Posterior vena cava (tissue), 2 donors: ENCODE results near the gene DLX2. TPM values are rescaled to one million over a fixed set of nuclear protein-coding genes. Genes with fewer than 3 reads are reported as not detected.
"Not testable (repeated sequence)": the region's sequence is repeated elsewhere in the genome, so short reads cannot be mapped to it uniquely, and the experiment has no call there.

Experiments used
- DNase-seq: peaks from one replicate; pipeline ENCODE4 v3.0.0-alpha.2; 2020; ENCODE audit warnings: low spot score
- intact Hi-C, 2 donors: fragments of 100-400 bp; cut with DNase I; formaldehyde crosslinking; loops; one replicate each; pipeline versions ENCODE4 v1.14.1 to v1.14.2; 2022 to 2023
- long read RNA-seq, 2 donors: library from polyadenylated mRNA; unstranded; transcript quantifications; one replicate each; pipeline ENCODE4 v2.0.0, GENCODE V29; 2020 to 2021
- total RNA-seq, 2 donors: library from RNA; stranded (reverse); fragmentation: NEBNext Ultra II Directional; extraction: Animal tissue kit (Norgen Biotek cat#: 25700); gene quantifications; one replicate each; pipeline ENCODE4 v1.2.1, GENCODE V29; 2021
- donor health status: DM: yes; HTN: yes; CAD: no.
- donor health status: DM: yes; HTN: yes; CAD: no.

The DLX2 gene
- total RNA-seq, result not detected
- long read RNA-seq, donor 1, result 0 reads
- long read RNA-seq, donor 2, result 0 reads

DNA sequence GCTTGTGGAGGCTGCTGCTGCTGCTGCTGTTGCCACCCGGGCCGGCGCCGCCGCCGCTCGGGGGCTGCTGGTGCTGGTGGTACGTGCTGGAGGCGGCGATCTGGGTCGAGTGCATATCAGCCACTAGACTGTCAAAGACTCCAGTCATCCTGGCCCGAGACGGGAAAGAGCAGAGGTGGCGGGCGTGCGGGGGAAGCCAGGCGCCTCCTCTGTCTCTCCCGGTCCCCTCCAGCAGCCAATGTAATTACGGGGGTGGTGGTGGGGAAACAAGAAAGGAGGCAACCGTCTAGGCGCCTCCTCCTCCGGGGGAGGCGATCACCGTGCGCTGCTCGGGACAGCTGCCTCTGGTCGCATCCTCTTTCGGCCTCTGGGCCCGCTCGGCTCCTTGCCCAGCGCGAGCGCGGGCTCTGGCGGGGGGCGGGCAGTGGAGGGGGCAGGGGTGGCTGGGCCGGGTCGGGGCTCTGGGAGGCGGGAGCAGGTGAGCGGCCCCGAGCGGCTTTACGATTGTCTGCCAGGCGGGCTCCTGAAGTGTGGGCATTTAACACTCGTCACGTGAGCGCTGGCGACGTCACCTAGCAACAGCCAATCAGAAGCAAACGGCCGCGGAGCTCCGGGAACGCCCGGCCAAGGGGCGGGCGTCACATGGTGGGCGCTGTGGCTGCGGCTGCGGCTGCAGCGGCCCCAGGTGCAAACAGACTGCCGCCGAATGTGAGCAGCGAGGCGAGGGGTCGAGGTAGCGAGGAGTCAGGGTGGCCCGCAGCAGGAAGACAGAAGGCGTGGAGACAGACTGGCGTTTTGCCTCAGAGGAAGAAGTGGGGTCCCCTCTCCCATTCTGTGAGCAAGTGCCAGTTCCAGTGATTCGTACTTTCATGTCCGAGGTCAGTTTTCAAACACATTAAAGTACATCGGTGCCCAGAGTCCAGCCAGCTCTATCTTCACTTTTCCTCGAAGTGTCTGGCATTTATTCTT is at the start of gene DLX2:
Gene DLX2, minus strand, starts transcription at position 510 of the 969 bp plus-strand sequence. Its CDS starts 362 bp downstream, at position 148.
- intact Hi-C loops, result no loop called here
- DNase-seq, result peak; percentile 93

DNA sequence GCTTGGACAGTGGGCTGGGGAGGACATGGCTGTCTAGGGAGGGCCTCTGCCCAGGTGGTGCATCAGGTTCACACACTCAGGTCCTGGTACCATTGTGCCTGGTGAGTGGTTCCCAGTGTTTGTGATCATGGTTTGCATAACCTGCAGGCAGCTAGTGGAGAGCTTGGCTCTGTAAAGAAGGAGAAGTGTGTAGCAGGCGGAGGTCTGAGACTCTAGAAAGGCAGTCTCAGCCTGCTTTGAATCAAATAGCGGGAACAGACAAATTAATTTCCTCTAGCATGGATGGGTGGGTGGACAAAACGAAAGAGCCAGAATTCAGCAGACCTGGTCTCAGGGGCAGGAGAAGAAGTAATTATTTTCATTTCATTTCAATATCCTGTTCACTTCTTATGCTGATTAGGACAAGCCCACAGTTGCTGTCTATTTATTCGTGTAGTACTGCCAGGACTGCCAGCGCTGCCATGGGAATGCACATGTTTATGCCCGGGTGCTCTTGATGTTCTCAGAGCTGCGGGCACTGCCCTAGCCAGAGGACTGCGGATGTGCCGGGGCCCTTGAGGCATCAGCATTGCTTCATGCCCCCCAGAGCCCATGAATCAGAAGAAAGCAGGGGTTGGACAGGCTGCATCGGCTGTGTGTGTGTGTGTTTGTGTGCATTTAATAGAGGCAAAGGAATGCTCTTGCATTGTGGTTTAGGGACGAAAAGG is 45.4 kb upstream of the DLX2 start:
- intact Hi-C loops, result no loop called here
- DNase-seq, result no peak

DNA sequence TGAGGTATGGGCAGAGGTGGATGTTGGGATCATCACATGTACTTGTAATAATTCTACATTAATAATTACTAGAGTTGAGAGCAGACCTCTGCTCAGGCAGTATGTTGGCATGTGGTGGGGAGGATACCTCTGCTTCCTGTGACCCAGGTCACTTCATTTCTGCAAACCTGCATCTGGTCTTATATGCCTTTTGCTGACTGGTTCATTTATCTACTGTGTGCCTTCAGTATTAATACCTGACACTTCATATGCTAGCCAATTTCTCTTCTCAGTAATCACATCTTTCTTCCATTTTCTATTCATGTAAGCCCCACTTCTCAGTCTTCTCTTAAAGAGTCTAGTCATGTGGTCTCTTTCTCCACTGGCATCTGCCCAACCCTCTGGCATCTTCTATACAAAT is 41.1 kb upstream of the DLX2 start:
- DNase-seq, result no peak
- intact Hi-C loops, result no loop called here

DNA sequence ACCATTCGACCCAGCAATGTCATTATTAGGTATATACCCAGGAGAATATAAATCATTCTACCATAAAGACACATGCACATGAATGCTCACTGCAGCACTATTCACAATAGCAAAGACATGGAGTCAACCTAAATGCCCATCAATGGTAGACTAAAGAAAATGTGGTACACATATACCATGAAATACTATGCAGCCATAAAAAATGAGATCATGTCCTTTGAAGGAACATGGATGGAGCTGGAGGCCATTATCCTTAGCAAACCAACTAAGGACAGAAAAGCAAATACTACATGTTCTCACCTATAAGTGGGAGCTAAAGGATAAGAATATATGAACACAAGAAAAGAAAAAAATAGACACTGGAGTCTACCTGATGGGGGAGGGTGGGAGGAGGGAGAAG is 36.0 kb upstream of the DLX2 start:
- intact Hi-C loops, DNase-seq: not testable (repeated sequence)

DNA sequence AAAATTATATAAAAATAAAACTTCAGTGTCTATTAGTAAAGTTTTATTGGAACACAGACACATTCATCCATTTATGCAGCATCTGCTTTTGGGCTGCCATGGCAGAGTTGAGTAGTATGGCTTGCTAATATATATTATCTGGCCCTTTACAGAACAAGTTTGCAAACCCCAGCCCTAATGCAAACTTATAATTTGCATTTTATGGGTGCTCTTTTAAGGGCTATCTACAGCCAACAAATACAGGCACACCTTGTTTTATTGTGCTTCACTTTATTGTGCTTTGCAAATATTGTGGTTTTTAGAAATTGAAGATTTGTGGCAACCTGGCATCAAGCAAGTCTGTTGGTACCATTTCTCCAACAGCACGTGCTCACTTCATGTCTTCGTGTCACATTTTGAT is 35.2 kb upstream of the DLX2 start:
- DNase-seq, result no peak
- intact Hi-C loops, result no loop called here

DNA sequence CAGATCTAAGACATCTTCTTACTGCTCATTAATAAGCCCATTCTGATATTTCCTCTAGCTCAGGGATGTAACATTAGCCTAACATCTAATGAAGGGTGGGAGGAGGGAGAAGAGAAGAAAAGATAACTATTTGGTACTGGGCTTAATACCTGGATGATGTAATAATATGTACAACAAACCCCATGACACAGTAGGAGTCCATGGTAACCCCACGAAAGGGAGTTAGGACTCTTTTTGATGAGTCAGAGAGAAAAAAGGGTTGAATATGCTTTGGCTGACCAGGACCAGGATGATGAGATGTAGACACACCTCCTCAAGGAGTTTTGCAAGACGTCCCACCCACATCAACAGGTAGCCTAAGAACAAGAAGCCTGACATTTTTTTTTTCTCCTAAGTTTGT is 34.4 kb upstream of the DLX2 start:
- no peak for DNase-seq
- intact Hi-C loops, result no loop called here

DNA sequence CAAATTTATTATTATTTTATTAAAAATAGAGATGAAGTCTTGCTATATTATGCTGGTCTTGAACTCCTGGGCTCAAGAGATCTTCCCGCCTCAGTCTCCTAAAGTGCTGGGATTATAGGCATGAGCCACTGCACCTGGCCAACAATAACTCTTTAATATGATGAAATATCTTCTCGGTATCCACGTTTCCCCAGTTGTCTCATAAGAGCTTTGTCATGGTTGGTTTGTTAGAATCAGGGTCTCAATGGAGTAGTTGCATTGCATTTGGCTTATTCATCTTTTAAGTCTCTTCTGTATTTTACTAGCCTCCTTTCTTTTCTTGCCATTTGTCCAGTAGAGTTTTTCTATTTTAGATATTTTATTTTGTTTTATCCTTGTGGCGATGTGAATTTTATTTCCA is 32.7 kb upstream of the DLX2 start:
- intact Hi-C loops, result no loop called here
- DNase-seq, result no peak

DNA sequence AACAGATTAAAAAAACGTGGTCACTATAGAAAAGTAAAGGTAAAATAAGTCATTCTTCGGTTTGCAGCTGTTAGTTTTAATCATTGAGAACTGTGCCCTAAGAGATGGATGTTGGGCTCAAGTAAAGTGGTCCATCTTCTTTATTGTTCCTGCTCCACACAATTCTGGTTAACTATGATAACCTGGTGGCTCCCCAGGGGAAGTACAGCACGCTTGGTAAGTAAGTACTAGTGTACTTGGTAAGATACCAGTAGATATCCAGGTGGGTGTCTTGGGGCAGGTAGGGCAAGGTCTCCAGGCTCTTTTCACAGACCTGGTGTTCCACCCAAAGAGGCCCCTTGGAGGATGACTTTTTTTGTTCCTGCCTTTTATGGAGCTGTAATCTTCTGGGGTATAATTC is 31.6 kb upstream of the DLX2 start:
- no peak for DNase-seq
- intact Hi-C loops, result no loop called here

DNA sequence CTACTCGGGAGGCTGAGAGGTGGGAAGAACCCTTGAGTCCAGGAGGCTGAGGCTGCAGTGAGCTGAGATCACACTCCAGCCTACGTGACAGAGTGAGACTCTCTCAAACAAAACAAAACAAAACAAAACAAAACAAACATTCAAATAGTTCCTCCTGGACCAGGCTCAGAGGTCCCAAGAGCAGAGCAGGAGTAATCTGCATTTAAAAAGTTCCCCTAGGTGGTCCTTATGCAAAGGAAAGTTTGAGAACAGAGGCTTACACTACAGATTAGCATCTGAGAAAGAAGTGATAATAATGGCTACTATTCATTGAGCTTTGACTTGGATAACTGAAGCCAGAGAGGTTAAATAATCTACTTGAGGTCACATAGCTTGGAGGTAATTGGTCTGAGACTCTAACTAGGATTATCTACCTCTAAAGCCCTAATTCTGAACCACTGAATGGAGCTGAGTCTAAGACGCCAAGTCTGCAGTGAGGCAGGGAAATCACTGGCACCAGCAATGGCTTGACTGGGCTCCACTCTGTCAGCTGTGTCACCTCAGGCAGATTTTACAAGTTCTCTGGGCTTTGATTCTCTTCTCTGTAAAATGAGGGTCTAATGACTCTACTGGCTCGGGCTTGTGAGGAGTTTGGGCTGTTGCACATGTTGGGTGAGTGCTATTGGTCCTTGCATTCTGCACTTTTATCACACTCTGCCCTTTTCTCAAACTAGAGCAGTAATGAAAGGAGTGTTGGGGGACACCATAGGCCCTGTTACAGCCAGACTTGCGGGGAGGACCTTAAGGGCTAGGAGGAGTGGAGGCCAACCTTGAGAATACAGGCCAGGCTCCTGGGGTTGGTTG is 29.2 kb upstream of the DLX2 start:
- DNase-seq, result no peak
- intact Hi-C loops, result no loop called here

DNA sequence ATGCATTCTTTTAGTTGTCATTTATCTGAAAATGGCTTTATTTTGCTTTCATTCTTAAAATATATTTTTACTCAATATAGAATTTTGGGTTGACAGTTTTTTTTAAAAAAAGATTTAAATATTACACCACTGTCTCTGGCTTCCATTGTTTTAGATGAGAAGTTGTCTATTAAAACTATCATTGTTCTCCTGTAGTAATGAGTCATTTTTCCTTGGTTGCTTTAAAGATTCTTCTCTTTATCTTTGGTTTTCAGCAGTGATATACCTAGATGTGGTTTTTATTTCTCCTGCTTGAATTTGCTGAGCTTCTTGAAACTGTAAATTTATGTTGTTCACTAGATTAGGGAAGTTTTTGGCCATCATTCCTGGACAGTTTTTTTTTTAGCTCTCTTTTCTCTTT is 26.7 kb upstream of the DLX2 start:
- intact Hi-C loops, result no loop called here
- no peak for DNase-seq

DNA sequence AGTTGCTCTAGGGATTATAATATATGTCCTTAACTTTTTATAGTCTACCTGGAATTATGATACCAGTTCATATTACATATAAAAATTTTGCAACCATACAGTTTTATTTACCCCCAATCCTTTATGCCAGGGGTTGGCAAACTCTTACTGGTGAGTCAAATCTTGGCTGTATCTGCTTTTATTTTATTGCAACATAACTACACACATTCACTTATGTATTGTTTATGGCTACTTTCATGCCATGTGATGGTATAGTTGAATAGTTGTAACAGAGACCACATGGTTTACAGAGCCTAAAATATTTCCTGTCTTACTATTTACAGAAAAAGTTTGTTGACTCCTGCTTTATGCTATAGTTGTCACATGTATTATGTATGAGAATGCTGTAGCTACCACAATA is 25.8 kb upstream of the DLX2 start:
- no peak for DNase-seq
- intact Hi-C loops, result no loop called here

DNA sequence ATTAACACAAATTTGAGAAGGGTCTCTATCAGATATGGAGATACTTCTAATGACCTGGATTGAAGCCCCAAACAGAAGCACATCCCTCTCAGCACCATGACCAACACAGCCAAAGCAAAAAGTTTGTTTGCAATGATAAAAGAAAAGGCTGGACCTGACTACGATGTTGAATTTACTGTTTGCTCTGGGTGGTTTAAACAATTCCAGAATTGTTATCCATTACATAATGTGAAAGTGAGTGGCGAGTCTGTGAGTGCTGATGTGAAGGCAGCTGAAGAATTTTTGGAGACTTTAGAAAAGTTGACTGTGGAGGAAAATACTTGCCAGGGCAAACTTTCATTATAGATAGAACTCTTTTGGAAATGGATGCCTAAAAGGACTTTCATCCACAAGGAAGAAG is 17.4 kb upstream of the DLX2 start:
- DNase-seq, result no peak

DNA sequence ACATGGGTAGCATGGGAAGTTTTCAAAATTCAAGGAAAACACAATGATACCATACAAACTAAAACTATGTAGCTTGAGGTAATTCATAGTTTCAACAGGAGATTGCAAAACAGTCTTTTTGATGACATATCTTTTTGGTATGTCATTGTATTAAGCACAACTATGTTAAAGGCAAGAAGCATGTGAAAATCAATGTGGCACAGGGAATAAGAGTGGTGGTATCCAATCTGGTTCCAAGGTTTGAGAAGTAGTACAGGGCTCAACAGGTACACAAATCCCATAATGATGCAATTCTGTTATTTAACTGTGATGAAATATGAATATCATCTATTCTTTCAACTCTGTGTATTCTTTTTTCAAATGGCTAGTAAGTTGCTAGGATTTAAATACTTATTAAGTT is 16.4 kb upstream of the DLX2 start:
- no peak for DNase-seq
- intact Hi-C loops, result no loop called here

More for the DNA sequence above, 17.4 kb upstream of the DLX2 start:
- intact Hi-C loops, result no loop called here

DNA sequence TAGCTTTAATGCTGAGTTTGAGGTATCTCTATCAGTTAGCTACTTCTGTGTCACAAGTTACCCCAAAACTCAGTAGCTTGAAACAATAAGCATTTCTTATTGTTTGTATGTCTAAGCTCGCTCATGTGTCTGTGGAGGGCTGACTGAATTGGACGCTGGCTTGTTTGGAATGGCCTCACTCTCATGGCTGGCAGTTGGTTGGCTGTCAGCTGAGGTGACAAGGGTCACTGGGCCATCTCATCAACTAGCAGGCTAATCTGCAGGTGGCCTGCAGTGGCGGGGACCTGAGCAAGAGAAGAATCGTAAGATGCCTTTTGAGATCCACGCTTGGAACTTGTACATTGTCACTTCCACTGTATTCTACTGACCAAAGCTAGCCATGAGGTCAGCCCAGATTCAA is 13.4 kb upstream of the DLX2 start:
- DNase-seq, result no peak
- intact Hi-C loops, result no loop called here

DNA sequence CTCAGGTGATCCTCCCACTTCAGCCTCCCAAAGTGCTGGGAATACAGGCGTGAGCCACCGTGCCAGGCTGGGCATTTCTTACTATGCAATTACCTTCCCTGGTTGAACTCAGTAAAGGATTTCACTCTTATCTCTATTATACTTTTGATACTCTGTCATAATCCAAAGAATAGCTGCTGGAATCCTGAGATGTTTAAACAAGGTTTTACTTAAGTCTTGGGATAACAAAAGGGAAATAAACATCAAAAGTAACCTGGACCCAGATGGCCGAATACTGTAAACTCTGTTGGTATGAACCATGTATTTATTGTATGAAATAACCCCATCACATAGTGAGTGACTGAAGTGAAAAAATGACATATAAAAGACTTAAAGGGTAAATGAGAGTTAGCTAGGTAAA is 11.9 kb upstream of the DLX2 start:
- intact Hi-C loops, result no loop called here
- DNase-seq, result no peak

DNA sequence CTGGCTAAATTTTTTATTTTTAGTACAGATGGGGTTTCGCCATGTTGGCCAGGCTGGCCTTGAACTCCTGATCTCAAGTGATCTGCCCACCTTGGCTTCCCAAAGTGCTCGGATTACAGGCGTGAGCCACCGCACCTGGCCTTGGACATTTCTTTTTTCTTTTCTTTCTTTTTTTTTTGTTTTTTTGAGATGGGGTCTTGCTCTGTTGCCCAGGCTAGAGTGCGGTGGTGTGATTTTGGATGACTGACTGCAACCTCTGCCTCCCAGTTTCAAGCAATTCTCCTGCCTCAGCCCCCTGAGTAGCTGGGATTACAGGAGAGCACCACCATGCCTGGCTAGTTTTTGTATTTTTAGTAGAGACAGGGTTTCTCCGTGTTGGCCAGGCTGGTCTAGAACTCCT is 11.5 kb upstream of the DLX2 start:
- intact Hi-C loops, DNase-seq: not testable (repeated sequence)

DNA sequence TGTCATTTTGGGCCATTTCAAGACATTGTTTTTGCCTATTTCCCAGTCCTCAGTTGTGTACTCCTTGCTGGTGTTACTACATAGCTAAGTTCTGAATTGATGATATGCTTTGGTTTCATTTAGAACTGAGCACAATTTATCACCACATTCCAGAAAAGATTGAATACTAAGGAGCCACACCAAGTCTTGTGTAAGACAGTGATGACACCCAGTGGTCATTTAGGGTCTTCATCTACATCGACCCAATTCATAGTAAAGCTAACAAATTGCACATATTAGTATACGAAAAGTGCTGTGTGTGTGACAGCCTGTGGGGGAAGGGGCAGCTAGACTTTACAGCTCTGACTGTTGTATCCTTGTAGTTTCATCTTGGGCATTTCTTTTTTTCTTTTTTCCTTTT is 10.9 kb upstream of the DLX2 start:
- DNase-seq, result no peak
- intact Hi-C loops, result no loop called here

DNA sequence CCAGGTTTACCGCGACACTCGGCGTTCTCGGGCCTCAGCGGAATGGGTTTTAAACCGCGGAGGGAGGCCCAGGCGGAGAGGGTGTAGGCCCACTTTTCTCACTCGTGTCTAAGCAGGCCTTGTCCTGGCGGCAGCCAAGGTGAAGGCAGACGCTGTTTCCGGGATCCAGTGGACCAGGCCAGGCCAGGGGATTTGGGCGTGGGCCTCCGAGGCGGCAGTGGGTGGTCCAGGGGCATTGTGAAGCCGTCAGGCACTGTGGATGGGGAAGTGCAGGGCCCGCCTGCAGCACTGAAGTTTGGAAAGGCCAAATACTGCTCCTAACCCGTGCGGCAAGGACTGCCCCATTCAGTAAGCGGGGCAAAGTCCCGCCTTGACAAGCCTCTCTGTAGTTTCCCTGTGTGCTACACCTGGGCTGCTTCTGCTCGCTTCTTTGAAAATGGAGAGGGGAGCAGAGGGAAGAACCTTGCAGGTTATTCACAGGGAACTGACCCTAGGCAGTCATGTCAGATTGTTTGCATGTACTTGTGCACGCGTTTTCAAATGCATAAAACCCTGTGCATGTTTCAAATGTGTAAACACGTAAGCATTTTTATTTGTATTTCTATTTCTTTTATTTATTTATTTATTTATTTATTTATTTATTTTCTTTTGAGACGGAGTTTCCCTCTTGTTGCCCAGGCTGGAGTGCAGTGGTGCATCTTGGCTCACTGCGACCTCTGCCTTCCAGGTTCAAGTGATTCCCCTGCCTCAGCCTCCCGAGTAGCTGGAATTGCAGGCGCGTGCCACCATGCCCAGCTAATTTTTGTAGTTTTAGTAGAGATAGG is 7.5 kb upstream of the DLX2 start:
- intact Hi-C loops, result no loop called here
- DNase-seq, result no peak
